GM19467 (cell line): ENCODE measurements around the gene HNF4A.
"Not testable (repeated sequence)": the region's sequence is repeated elsewhere in the genome, so short reads cannot be mapped to it uniquely, and the experiment has no call there.

Source experiments
- ATAC-seq: cut with Tn5 transposase; IDR thresholded peaks from one replicate; pipeline ENCODE4 v1.9.1; 2021; ENCODE audit warnings: mild to moderate bottlenecking, moderate library complexity; ENCODE audit not compliant: unreplicated experiment

Gene HNF4A

GRCh38 chr20:44355498-44356352 is at the start of gene HNF4A:
TSS of gene HNF4A (plus strand) at chr20:44355699. CDS start at chr20:44355805, 106 bp downstream.
- no peak for ATAC-seq

- ATAC-seq = no peak
Observed at GRCh38 chr20:44306927-44307326, 48.6 kb upstream of the HNF4A start.

GRCh38 chr20:44309763-44310663 is 45.5 kb upstream of the HNF4A start:
- ATAC-seq = no peak

GRCh38 chr20:44310664-44311639 is 44.5 kb upstream of the HNF4A start, which contains the start of gene FITM2:
TSS of gene FITM2 (minus strand) at chr20:44311202. CDS start at chr20:44311148, 54 bp downstream.
- peak; percentile 93 for ATAC-seq

GRCh38 chr20:44314870-44315269 is 40.6 kb upstream of the HNF4A start:
- ATAC-seq = no peak

GRCh38 chr20:44319839-44320422 is 35.6 kb upstream of the HNF4A start:
- ATAC-seq = no peak

GRCh38 chr20:44324343-44324742 is 31.2 kb upstream of the HNF4A start:
- no peak for ATAC-seq

- ATAC-seq = no peak
Observed at GRCh38 chr20:44326391-44327159, 28.9 kb upstream of the HNF4A start.

- not testable (repeated sequence) for ATAC-seq
Observed at GRCh38 chr20:44327748-44328147, 27.8 kb upstream of the HNF4A start.

GRCh38 chr20:44328428-44328827 is 27.1 kb upstream of the HNF4A start:
- no peak for ATAC-seq

GRCh38 chr20:44331201-44331600 is 24.3 kb upstream of the HNF4A start:
- ATAC-seq = no peak

GRCh38 chr20:44334306-44334705 is 21.2 kb upstream of the HNF4A start:
- no peak for ATAC-seq

- ATAC-seq = no peak
Observed at GRCh38 chr20:44334709-44335108, 20.8 kb upstream of the HNF4A start.

- ATAC-seq = no peak
Observed at GRCh38 chr20:44335675-44336074, 19.8 kb upstream of the HNF4A start.

- no peak for ATAC-seq
Observed at GRCh38 chr20:44336086-44336485, 19.4 kb upstream of the HNF4A start.

- no peak for ATAC-seq
Observed at GRCh38 chr20:44336725-44337380, 18.6 kb upstream of the HNF4A start, which contains the start of gene R3HDML. TSS of gene R3HDML (plus strand) at chr20:44337043. CDS start at chr20:44337158, 115 bp downstream.

GRCh38 chr20:44342248-44342647 is 13.3 kb upstream of the HNF4A start:
- no peak for ATAC-seq

- ATAC-seq = no peak
Observed at GRCh38 chr20:44343162-44343675, 12.3 kb upstream of the HNF4A start.
